HEK293T (cell line): ENCODE results near the gene EVA1C.

Experiments used
- ARNT ChIP-seq: fragments of 450-650 bp; IDR thresholded peaks from 2 replicates; pipeline ENCODE4 v1.6.1; 2017; ENCODE audit warnings: mild to moderate bottlenecking
- BHLHE40 ChIP-seq: fragments of 450-650 bp; IDR thresholded peaks from 2 replicates; pipeline ENCODE4 v1.6.1; 2016; ENCODE audit warnings: mild to moderate bottlenecking, moderate library complexity, borderline replicate concordance
- CTBP1 ChIP-seq: fragments of 450-650 bp; IDR thresholded peaks from 2 replicates; pipeline ENCODE4 v1.6.1; 2016; ENCODE audit warnings: borderline replicate concordance
- ELF4 ChIP-seq: fragments of 450-650 bp; IDR thresholded peaks from 2 replicates; pipeline ENCODE4 v1.6.1; 2017; ENCODE audit warnings: antibody characterized with exemption
- FOXA1 ChIP-seq: fragments of 450-650 bp; IDR thresholded peaks from 2 replicates; pipeline ENCODE4 v1.6.1; 2016; ENCODE audit warnings: mild to moderate bottlenecking
- FOXK2 ChIP-seq: fragments of 450-650 bp; IDR thresholded peaks from 2 replicates; pipeline ENCODE4 v1.6.1; 2016; ENCODE audit warnings: mild to moderate bottlenecking
- FOXM1 ChIP-seq: fragments of 450-650 bp; IDR thresholded peaks from 2 replicates; pipeline ENCODE4 v1.6.1; 2017; ENCODE audit warnings: mild to moderate bottlenecking, borderline replicate concordance
- L3MBTL2 ChIP-seq: fragments of 450-650 bp; conservative IDR thresholded peaks from 2 replicates; pipeline ENCODE4 v1.6.1; 2016; ENCODE audit warnings: mild to moderate bottlenecking
- LEF1 ChIP-seq: fragments of 450-650 bp; IDR thresholded peaks from 2 replicates; pipeline ENCODE4 v1.6.1; 2017; ENCODE audit warnings: mild to moderate bottlenecking, borderline replicate concordance
- SP1 ChIP-seq: fragments of 450-650 bp; IDR thresholded peaks from 2 replicates; pipeline ENCODE4 v1.6.1; 2017
- SUZ12 ChIP-seq: fragments of 450-650 bp; IDR thresholded peaks from 2 replicates; pipeline ENCODE4 v1.6.1; 2016; ENCODE audit warnings: mild to moderate bottlenecking
- ZNF384 ChIP-seq: fragments of 450-650 bp; IDR thresholded peaks from 2 replicates; pipeline ENCODE4 v1.6.1; 2016

DNA sequence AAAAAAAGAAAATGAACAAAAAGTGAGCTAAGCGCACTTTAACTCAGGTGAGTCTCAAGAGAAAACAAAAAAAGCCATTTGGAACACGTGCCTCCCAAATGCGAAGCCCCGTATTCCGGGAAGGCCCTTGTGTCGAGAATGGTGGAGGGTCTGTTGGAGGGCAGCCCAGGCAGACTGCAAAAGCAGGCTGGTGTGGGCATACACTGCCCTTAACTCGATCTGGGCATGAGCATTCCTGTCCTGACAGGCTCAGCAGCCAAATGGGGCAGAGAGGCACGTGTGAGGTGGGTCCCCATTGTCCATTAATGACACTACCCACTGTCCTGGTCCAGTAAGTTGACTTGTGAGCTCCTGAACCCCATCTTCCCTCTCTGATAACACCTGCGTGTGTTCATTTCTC is 57.7 kb downstream of the EVA1C start:
- no peak for TF ChIP-seq SUZ12
- no peak for TF ChIP-seq CTBP1
- TF ChIP-seq LEF1: no peak
- TF ChIP-seq SP1: no peak
- no peak for TF ChIP-seq FOXA1
- no peak for TF ChIP-seq FOXM1
- no peak for TF ChIP-seq FOXK2
- TF ChIP-seq ELF4: no peak
- TF ChIP-seq BHLHE40: no peak
- no peak for TF ChIP-seq ARNT
- no peak for TF ChIP-seq ZNF384
- no peak for TF ChIP-seq L3MBTL2
